Central memory CD8-positive, alpha-beta T cell (primary cell): Measurements from ENCODE around the gene ABHD3.
"Not testable (repeated sequence)": the region's sequence is repeated elsewhere in the genome, so short reads cannot be mapped to it uniquely, and the experiment has no call there.

ENCODE experiments used
- ATAC-seq: fragments of 150-1000 bp; cut with Tn5 transposase; replicated peaks from 2 replicates; pipeline ENCODE4 v1.10.0; 2022; ENCODE audit warnings: mild to moderate bottlenecking, moderate FRiP score, moderate number of reproducible peaks; ENCODE audit not compliant: poor library complexity, severe bottlenecking; ENCODE audit errors: extremely low read depth
- DNase-seq, 2 donors: peaks; one replicate each; pipeline ENCODE4 v3.0.0; 2021; ENCODE audit warnings: low spot score in 2 of 2
- H3K27ac Mint-ChIP-seq: one replicate; pipeline ENCODE4 v1.8.0; 2022; ENCODE audit warnings: low read depth, mild to moderate bottlenecking, moderate library complexity, mixed read lengths
- H3K27me3 Mint-ChIP-seq: one replicate; pipeline ENCODE4 v1.8.0; 2022; ENCODE audit warnings: mixed read lengths
- H3K36me3 Mint-ChIP-seq: one replicate; pipeline ENCODE4 v1.8.0; 2022; ENCODE audit warnings: mild to moderate bottlenecking, moderate library complexity, mixed read lengths; ENCODE audit not compliant: insufficient read depth
- H3K4me1 Mint-ChIP-seq: one replicate; pipeline ENCODE4 v1.8.0; 2022; ENCODE audit warnings: mixed read lengths
- H3K4me3 Mint-ChIP-seq: one replicate; pipeline ENCODE4 v1.8.0; 2022; ENCODE audit warnings: mild to moderate bottlenecking, moderate library complexity, mixed read lengths
- H3K9me3 Mint-ChIP-seq: one replicate; pipeline ENCODE4 v1.8.0; 2022; ENCODE audit warnings: mixed read lengths

The ABHD3 gene

GRCh38 chr18:21735452-21736015 is 31.0 kb upstream of the ABHD3 start:
- no peak for ATAC-seq
- peak overlapping the region; percentile 0 for H3K27ac Mint-ChIP-seq
- H3K4me1 Mint-ChIP-seq: peaks cover 8% of the 10 kb centered on the region
- DNase-seq: peak; percentile 19 to 31
- H3K9me3 Mint-ChIP-seq: no peaks in the 10 kb centered on the region
- peaks cover 3% of the 10 kb centered on the region for H3K36me3 Mint-ChIP-seq
- no peak overlapping the region for H3K4me3 Mint-ChIP-seq
- H3K27me3 Mint-ChIP-seq: no peaks in the 10 kb centered on the region

DNA sequence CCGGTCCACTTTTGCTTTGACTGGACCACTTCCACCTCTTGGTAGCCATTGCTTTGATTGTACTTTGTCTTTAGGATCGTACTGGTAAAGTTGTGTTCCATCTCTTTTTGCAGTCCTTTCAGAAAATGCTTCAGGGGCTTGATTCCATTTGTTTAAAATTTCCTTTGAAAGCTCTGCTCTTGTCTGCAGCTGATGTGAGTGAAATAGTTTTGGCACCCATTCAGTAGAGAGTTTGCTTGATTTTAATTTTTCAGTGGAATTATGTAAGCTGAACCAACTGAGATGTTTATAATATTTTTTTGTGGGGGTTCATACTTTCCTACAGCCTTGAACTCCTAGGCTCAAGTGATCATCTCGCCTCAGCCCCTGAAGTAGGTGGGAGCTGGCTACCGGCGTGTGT is 28.4 kb upstream of the ABHD3 start:
- ATAC-seq (no peak), DNase-seq (no peak)
- no peaks in the 10 kb centered on the region for H3K27me3 Mint-ChIP-seq
- H3K4me3 Mint-ChIP-seq: no peak overlapping the region
- no peaks in the 10 kb centered on the region for H3K36me3 Mint-ChIP-seq
- H3K9me3 Mint-ChIP-seq: no peaks in the 10 kb centered on the region
- H3K27ac Mint-ChIP-seq: no peak overlapping the region
- no peaks in the 10 kb centered on the region for H3K4me1 Mint-ChIP-seq

DNA sequence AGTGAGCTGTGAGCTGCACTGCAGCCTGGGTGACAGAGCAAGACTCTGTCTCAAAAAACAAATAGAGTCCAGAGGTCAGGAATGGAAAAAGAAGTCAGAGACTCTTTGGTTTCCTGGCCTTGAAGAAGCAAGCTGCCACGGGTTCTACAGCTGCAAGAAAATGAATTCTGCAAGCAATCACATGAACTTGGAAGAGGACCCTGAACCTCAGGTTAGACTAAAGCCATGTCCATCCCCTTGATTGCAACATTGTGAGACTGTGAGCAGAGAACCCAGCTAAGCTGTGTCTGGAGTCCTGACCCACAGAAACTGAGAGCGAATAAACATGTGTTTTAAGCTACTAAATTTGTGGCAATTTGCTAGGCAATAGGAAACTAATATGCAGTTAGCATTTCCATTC is 23.1 kb upstream of the ABHD3 start:
- Mint-ChIP-seq H3K27me3 (no peaks in the 10 kb centered on the region), H3K36me3 (peaks cover 2% of the 10 kb centered on the region), H3K9me3 (no peaks in the 10 kb centered on the region), H3K27ac (no peak overlapping the region), H3K4me3 (no peak overlapping the region), H3K4me1 (no peaks in the 10 kb centered on the region)
- no peak for ATAC-seq
- no peak for DNase-seq

GRCh38 chr18:21725201-21725600 is 20.6 kb upstream of the ABHD3 start:
- Mint-ChIP-seq H3K36me3 (peaks cover 2% of the 10 kb centered on the region), H3K27me3 (no peaks in the 10 kb centered on the region), H3K9me3 (no peaks in the 10 kb centered on the region), H3K27ac (no peak overlapping the region), H3K4me3 (no peak overlapping the region), H3K4me1 (no peaks in the 10 kb centered on the region)
- no peak for ATAC-seq
- no peak for DNase-seq

GRCh38 chr18:21722687-21723086 is 18.1 kb upstream of the ABHD3 start:
- Mint-ChIP-seq H3K27ac (no peak overlapping the region), H3K9me3 (no peaks in the 10 kb centered on the region), H3K4me3 (no peak overlapping the region), H3K36me3 (peaks cover 2% of the 10 kb centered on the region), H3K4me1 (no peaks in the 10 kb centered on the region), H3K27me3 (no peaks in the 10 kb centered on the region)
- ATAC-seq (no peak), DNase-seq (no peak)

DNA sequence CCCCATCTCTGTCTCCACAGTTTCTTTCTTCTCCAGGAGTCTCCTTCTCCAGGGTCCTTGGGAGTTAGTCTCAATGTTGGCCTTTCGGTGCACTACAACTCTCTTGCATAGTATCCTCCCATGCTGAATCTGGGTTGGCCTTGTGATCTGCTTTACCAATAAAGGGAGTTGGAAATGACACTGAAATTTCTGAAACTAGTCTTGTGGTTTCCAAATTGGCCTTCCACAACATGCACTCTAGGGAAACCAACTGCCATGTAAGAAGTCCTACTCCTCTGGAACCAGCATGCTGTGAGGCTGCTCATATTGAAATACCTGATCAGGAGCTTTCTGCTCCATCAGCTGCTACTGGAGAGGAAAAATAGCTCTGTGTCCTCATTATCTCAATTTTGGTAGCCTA is 9.9 kb upstream of the ABHD3 start:
- no peak overlapping the region for H3K27ac Mint-ChIP-seq
- peaks cover 8% of the 10 kb centered on the region for H3K27me3 Mint-ChIP-seq
- H3K4me1 Mint-ChIP-seq: no peaks in the 10 kb centered on the region
- no peak overlapping the region for H3K4me3 Mint-ChIP-seq
- no peaks in the 10 kb centered on the region for H3K36me3 Mint-ChIP-seq
- H3K9me3 Mint-ChIP-seq: no peaks in the 10 kb centered on the region
- DNase-seq: no peak
- no peak for ATAC-seq

- ATAC-seq, H3K9me3 Mint-ChIP-seq, H3K4me3 Mint-ChIP-seq, H3K27ac Mint-ChIP-seq, H3K27me3 Mint-ChIP-seq, H3K36me3 Mint-ChIP-seq, DNase-seq: not testable (repeated sequence)
- H3K4me1 Mint-ChIP-seq: peaks cover 18% of the 10 kb centered on the region
These were observed 2.6 kb upstream of the ABHD3 start for GRCh38 chr18:21707130-21707529.

DNA sequence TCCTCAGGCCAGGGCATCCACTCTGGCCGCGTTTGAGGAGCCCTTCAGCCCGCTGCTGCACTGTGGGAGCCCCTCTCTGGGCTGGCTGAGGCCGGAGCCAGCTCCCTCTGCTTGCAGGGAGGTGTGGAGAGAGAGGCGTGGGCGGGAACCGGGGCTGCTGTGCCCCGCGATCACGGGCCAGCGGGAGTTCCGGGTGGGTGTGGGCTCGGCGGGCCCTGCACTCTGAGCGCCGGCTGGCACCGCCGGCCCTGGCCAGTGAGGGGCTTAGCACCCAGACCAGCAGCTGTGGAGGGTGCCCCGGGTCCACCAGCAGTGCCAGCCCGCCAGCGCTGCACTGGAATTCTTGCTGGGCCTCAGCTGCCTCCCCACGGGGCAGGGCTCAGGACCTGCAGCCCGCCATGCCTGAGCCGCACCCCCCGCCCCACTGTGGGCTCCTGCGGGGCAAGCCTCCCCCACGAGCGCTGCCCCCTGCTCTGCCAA is 1.9 kb upstream of the ABHD3 start:
- Mint-ChIP-seq H3K27ac (no peak overlapping the region), H3K4me1 (peaks cover 18% of the 10 kb centered on the region), H3K27me3 (no peaks in the 10 kb centered on the region), H3K36me3 (peaks cover 10% of the 10 kb centered on the region), H3K9me3 (no peaks in the 10 kb centered on the region), H3K4me3 (no peak overlapping the region)
- DNase-seq (no peak), ATAC-seq (no peak)

- H3K4me3 Mint-ChIP-seq: peak overlapping the region; percentile 95
- peak overlapping the region; percentile 92 for H3K27ac Mint-ChIP-seq
- H3K36me3 Mint-ChIP-seq: peaks cover 18% of the 10 kb centered on the region
- H3K27me3 Mint-ChIP-seq: no peaks in the 10 kb centered on the region
- ATAC-seq (peak; percentile 1), DNase-seq (no peak)
- H3K4me1 Mint-ChIP-seq: peaks cover 18% of the 10 kb centered on the region
- H3K9me3 Mint-ChIP-seq: no peaks in the 10 kb centered on the region
These were observed 1.2 kb downstream of the ABHD3 start for GRCh38 chr18:21703241-21703820.

DNA sequence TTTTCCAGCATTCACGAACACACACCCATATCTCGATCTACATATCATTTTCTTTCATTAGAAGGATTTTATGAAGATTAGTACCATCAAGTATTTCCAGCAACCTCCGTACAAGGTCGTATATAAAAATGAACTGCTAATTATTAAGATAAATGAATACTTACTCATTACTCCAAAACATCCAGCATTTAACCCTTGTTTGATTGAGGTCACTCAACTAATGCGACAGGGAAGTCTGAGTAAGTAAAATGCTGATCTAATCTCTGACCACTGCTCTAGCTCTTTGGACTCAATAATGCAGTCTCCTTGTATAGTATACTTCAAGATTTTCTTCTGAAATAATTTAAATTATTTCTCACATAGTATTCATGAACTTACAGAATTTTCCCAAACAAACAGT is 2.0 kb downstream of the ABHD3 start:
- H3K9me3 Mint-ChIP-seq: no peaks in the 10 kb centered on the region
- peak overlapping the region; percentile 95 for H3K4me3 Mint-ChIP-seq
- H3K27ac Mint-ChIP-seq: peak overlapping the region; percentile 92
- H3K27me3 Mint-ChIP-seq: no peaks in the 10 kb centered on the region
- peaks cover 22% of the 10 kb centered on the region for H3K36me3 Mint-ChIP-seq
- H3K4me1 Mint-ChIP-seq: peaks cover 18% of the 10 kb centered on the region
- DNase-seq (no peak), ATAC-seq (no peak)

DNA sequence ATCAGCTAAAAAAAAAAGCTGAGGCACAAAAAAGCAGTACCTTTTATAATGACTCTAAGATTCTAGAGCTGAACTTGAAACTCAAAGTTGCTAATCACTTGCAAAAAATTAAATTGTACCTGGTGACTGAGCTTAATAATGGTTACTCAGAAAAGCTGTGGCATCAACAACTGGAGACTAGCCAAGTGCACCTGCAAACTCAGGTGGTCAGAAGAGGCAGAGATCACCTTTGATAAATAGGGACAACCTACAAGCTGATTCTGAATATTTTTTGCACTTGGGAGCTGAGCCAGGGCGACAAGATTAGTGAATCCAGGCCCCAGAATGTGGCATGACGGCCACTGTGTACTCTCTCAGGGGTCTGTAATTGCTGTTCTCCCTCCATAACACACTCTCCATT is 3.0 kb downstream of the ABHD3 start:
- Mint-ChIP-seq H3K27ac (no peak overlapping the region), H3K4me1 (peaks cover 18% of the 10 kb centered on the region), H3K27me3 (no peaks in the 10 kb centered on the region), H3K4me3 (no peak overlapping the region), H3K36me3 (peaks cover 23% of the 10 kb centered on the region), H3K9me3 (no peaks in the 10 kb centered on the region)
- DNase-seq (no peak), ATAC-seq (no peak)

GRCh38 chr18:21700528-21701075 is 4.0 kb downstream of the ABHD3 start:
- no peak for DNase-seq
- Mint-ChIP-seq H3K36me3 (peaks cover 29% of the 10 kb centered on the region), H3K9me3 (no peaks in the 10 kb centered on the region), H3K4me3 (no peak overlapping the region), H3K4me1 (peaks cover 17% of the 10 kb centered on the region), H3K27ac (no peak overlapping the region), H3K27me3 (no peaks in the 10 kb centered on the region)
- no peak for ATAC-seq

DNA sequence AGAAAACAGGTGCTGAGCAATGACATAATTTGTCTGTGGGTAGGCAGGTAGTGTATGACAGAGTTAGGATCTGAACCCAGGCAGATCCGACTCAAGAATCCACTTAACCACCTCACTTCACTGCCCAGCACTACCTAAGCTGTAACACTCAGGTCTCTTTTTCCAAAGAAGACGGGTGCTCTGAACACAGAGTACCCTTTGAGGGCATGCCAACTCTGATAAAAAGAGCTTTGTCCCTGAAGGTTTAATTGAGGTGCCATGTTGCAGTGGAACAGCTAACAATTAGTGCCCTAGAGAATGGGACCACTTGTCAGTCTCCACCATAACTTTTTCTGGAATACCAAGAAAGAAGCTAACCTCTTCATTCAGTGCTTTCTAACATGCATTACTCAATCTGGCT is 11.3 kb downstream of the ABHD3 start:
- Mint-ChIP-seq H3K4me3 (no peak overlapping the region), H3K27me3 (no peaks in the 10 kb centered on the region), H3K4me1 (peaks cover 16% of the 10 kb centered on the region), H3K36me3 (peaks cover 26% of the 10 kb centered on the region), H3K9me3 (peaks cover 6% of the 10 kb centered on the region), H3K27ac (no peak overlapping the region)
- DNase-seq: no peak
- no peak for ATAC-seq
